NCI-H187 treated with DMSO at 0.1 percent for 48 hours (cell line): ENCODE data around the gene LRRC2.
"Not testable (repeated sequence)": the region's sequence is repeated elsewhere in the genome, so short reads cannot be mapped to it uniquely, and the experiment has no call there.

Experiments
- DNase-seq: peaks from one replicate; lab custom pipeline; 2025; lab: John Stamatoyannopoulos, UW

The LRRC2 gene

DNA sequence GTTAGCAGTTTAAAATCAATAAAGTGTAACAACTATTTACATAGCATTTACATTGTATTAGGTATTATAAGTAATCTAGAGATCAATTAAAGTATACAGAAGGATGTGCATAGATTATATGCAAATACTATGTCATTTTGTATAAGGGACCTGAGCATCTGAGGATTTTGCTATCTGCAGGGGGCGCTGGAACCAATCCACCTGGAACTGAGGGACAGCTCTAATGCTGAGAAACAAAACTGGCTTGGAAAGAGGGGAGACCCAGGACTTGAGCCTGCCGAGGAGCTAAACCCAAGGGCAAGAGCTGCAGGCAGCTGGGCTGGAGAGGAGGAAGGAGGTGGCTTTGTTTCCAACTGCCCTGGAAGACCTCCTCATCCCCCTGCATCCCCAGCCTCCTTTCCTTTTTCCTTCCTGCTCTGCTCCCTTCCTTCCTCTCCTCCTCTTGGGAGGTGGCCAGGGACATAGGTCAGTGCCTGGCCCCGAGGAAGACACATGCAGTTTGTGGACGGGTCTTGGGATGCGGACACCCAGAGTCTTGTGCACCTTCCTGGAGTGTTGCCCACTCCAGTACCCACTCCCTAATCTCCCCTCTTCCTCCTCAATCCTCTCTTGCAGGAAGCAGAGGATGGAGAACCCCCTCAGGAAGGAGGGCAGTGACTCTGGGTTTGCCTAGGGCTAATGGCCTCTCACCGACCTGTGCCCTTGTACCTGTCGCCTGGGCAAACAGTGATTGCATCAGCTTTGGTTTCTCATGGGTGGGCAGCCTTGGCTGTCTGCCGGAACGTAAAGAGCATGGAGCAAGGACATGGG lies 69.2 kb downstream of the LRRC2 start:
- no peak for DNase-seq

DNA sequence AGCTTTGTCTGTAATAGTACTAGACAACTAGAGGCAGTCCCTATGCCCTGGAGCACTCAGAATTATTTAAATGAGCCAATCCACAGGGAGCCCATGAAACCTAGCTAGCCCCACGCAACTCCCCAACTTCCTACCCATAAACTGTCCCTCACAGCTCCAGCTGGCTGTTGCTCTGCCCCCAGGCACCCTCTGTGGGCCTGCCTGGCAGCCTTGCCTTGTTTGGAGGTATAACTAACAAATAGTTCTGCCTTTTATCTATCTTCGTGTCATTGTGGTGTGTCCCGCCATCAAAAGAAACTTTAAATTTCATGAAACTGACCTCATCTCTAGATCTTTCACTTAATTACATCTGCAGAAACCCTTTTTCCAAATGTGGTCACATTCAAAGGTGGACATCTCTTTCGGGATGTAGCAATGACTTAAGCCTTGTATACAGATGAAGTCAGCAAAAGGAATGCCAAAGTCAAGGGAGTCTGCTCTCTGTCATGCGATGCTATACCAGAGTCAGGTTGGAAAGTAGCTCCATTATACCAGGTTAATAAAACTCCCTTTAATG lies 70.1 kb downstream of the LRRC2 start:
- no peak for DNase-seq

DNA sequence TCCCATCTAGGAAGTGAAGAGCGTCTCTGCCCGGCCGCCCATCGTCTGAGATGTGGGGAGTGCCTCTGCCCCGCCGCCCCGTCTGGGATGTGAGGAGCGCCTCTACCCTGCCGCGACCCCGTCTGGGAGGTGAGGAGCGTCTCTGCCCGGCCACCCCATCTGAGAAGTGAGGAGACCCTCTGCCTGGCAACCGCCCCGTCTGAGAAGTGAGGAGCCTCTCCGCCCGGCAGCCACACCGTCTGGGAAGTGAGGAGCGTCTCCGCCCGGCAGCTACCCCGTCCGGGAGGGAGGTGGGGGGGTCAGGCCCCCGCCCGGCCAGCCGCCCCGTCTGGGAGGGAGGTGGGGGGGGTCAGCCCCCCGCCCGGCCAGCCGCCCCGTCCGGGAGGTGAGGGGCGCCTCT lies 71.6 kb downstream of the LRRC2 start:
- DNase-seq = not testable (repeated sequence)

DNA sequence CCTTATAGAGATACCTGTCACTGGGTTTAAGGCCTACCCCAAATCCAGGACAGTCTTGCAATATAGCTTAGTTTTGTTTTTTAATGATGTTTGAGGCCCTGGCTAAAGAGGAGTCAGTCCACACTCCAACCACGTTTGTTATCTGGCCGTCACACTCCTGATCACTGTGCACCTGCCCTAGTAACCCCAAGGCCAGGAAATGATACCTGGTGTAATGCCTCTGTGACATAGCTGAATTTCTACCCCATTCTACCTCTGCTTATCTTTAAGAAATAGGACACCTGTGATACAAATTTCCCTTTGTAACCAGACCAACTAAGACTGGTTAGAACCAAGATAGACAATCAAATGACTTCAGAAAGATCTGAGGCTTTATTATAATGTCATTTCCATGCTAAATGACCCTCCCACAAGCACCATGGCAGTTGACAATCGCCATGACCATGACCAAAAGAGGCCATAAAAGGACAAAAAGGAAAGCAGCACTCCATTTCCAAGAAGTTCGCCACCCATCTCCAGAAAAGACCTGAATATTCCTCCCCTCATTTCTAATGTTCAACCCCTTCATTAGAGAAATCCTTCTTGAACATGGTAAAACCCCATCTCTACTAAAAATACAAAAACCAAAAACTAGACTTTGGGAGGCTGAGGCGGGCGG lies 73.1 kb downstream of the LRRC2 start:
- no peak for DNase-seq

DNA sequence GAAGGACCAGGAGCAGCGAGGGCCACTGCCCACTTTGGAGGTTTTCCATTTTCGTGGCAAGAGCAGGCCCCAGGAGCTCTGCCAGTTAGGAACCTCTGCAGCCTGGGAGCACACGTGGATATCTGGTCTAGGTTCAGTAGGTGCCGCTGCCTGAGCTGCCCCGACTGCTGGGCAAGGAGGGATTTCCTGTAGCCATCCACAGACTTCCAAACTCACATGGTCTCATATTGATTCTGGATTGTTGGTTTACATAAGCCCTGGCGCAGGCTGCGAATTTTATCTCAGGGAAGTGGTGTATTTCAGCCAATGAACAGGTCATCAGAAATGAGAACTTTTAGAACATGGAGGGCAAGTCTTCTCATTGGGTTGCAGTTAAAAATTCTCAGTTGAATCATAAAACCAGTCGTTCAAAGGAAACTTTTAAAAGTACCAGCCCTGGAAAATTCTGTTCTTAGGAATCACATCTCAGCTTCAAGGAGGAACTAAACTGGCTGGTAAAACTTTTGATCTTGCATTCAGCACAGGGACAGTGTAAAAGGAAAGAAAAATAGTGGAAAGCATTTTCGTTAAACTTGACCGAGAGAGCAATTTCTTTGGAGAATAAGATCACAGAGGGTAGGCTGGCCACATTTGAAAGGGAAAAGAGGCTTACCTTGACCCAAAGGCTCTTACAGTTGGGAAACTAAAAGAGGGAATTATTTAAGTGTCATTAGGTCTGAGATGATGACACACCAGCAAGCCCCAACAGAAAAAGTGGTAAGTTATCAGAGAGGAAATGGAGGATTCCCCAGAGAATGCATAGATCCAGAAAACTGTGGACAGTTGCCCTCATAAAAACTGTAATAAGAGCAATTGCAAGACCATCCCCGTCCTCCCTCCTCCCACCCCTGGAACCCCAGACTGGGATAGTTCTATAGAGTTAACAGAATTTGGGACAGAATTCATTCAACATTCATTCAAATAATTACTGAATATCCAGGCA lies 74.7 kb downstream of the LRRC2 start:
- no peak for DNase-seq

DNA sequence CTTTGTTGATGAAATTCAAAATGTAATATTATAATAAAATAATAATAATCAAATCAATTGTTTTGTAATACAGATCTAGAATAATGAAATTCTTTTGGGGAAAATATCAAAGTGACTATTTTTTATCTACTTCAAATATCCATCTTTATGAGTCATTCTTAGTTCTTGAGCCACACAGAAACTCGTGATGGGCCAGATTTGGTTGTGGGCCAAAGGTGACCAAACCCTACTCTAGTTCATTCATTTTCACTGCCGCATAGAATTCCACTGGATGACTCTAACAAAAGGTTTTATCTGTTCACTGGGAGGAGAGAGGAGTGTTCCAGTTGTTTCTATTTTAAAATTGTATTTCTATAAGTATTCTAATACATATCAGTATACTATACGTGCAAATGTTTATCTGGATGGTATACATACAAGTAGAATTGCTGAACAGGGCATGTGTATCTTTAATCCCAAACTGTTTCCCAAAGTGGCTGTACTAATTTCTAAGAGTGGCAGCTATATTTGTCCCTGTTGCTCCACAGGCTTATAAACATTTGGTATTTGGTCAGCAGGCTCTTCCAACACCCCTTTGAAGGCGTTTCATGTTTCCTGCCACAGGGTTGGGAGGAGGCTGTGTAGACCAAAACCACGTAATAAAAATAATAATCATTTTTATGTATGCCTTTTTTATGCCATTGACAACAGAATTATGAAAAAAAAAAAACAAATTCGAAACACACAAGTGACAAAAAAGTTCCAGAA lies 75.6 kb downstream of the LRRC2 start:
- no peak for DNase-seq

DNA sequence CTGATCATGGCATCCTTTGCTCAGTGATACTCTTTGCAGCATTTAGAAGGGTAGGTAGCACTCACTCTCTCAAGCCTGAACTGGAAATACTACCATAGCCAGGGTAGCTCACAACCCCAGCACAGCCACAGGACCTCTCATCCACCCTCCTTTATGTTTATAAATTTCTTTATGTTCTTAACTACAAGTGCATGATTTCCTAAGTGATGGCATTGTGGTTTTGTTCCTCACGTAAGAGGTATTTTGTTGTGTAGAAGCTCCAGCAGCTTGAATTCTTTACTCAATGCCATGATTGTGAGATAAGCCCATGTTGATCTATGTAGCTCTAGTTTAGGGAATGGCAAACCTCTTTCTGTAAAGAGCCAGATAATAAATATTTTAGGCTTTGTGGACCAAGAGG lies 76.2 kb downstream of the LRRC2 start:
- no peak for DNase-seq

DNA sequence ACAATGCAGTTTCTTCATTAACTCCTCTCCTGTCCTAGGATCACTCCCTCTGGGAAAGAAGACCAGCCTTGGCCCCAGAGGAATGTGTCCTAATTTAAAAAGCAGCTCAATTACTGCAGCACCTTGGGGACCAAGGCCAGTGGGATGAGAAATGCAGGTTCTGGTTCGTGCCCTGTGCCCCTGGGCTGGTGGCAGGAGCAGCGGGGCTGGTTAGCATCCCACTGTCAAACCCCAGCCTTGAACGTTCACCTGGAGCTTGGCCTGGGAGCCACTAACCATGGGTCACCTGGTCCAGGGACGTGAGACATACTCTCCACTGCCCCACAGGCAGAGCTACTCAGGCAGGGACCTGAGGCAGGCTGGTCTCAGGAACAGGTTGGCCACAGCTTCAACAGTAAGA lies 76.7 kb downstream of the LRRC2 start:
- DNase-seq = no peak

DNA sequence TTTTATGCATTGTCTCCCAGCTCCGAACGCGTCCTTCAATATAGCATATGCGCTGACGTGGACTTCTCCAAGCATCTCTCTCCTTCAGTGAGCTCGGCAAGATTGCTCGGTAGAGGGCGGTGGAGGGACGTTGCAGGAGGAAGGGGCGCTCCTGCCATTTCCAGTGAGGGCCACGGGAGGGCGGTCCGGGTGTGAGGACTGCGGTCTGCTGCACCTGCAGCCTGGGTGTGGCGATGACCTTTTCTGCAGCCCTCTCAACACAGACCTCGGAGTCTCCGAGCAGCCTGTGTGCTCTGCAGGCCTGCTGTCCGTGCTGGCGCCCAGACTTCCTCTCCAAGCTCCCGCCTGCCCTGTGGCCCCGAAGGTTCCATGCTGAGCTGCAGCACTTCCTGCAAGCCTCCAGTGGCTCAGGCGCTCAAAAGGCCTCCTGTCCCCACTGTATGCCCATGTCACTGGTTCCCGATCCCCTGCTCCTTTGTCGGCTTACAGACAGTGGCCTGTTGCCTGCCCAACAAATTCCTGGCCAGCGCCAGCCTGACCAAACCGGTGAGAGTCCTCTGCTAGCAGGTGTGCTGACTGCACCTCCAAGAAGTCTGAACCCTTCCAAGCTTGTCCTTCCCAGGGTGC lies 77.3 kb downstream of the LRRC2 start:
- DNase-seq = peak; percentile 13

DNA sequence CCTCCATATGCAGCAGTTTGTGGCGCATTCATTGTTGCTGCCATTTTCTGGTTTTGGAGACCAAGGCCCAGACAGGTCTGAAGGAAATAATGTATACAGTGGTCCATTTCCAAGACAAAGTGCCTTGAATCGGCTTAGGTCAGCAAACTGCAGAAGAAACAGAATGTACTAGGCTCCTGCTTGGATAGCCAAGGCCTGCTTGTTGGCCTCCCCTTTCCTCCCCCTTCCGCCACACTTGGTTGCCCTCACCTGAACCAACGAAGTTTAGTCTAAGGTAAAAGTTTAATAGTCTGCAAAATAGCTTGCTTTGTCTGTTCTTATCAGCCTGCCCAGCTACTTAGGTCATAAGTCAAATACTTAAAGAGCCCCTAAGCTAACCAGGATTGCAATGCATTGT lies 80.3 kb downstream of the LRRC2 start:
- DNase-seq = no peak

DNA sequence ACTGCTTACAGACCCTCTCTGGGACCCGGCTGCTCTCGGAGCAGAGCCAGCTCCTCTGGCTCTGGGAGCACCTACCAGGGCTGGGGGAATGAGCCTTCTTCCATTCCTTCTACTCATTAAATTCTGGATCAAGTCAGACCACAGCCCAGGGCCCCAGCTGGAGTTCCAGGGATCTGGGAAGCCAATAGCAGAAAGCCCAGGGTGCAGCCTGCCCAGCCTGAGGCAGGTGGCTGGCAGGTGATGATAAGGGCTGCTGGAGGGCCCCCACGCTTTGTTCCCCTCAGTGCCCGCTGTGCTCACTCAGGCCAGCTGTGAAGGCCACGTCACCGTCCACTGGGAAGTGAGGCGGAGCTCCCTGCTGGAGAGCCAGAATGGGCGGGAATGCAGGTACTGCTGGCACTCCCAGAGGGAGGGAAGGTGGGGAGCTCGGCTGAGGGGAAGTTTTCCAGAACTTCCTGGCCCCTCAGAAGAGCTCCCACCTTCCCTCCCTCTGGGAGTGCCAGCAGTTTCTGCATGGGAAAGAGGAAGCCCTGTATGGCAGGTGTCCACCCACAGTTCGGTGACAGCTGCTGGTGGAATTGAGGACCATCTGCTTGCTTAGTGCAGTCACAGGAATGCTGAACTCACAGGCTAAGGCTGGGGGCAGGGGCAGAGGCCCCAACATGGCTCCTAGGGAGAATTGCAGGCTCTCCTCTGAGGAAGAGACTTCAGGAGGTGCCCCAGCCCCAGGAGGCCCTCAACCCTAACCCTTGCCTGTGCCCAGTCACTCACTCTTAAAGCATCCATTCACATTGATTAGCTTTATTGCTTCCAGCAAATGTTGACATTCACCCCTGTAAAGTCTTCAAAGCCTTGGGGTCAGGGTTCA lies 81.0 kb downstream of the LRRC2 start:
- no peak for DNase-seq

DNA sequence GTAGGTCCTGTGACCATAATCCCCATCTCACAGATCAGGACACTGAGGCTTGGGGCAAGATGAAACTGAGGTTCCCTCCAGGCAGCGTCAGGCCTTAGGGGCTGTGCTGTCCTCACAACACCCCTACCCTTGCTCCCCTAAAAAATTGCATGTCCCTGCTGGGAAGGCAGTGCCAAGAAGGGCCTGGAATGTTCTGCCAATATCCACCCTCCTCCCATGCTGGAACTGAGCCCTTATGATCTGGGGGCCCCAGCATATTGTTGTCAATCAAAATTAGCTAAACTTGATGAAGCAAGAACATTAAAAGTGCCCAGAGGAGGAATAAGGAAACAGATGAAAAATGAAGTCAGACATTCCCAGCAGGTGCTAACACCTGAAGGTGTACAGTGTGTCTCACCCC lies 81.7 kb downstream of the LRRC2 start:
- DNase-seq = no peak

DNA sequence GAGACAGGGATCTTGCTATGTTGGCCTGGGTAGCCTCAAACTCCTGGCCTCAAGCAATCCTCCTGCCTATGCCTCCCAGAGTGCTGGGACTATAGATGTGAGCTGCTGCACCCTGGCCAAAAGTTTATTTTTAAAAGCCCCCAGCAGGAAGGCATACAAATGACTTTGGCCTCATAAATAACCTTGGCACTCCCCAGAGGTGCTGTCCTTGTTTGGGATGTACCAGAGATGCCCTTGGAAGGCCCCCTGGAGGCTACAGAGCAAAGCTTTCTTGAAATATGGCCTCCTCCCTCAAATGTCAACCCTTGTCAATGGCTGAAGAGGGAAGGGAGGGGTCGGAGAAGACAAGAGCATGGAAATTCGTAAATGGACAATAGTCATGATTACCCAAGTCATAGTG lies 82.3 kb downstream of the LRRC2 start:
- DNase-seq = no peak

DNA sequence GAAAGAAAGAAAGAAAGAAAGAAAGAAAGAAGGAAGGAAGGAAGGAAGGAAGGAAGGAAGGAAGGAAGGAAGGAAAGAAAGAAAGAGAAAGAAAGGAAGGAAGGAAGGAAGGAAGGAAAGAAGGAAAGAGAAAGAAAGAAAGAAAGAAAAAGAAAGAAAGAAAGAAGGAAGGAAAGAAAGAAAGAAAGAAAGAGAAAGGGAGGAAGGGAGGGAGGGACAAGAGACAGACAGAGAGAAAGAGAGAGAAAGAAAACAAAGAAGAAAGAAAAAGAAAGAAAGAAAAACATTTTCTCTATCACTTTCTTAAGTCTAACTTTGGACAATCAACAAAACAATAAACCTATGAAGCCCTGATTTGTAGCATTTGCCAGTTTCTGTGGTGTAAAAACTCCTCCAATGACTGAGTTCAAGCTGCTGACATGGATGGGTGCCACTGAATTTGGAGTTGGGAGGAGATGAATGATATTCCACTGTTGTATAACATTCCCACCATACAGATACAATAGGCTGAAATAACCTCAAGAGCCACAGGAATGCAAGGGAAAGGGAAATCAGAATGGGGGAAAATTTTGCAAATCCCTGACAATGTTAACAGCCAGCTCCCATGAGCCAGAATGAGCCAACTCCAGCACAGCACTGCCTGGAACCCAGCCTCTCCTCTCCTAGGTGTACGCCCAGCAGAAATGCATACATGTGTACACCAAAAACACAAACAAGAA lies 83.3 kb downstream of the LRRC2 start:
- DNase-seq = no peak

DNA sequence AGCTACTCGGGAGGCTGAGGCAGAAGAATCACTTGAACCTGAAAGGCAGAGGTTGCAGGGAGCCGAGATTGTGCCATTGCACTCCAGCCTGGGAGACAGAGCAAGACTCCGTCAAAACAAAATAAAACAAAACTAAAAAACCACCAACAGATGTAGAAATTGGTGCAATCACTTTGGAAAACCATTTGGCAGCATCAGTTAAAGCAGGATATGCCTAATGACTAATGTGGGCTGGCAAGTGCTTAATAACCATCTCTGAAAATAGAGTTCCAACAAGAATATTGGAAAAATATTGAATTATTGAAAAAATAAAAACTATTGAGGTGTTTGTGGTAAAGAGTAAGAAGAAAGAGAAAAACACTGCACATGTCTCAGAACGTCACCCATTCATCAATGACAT lies 84.5 kb downstream of the LRRC2 start:
- no peak for DNase-seq

DNA sequence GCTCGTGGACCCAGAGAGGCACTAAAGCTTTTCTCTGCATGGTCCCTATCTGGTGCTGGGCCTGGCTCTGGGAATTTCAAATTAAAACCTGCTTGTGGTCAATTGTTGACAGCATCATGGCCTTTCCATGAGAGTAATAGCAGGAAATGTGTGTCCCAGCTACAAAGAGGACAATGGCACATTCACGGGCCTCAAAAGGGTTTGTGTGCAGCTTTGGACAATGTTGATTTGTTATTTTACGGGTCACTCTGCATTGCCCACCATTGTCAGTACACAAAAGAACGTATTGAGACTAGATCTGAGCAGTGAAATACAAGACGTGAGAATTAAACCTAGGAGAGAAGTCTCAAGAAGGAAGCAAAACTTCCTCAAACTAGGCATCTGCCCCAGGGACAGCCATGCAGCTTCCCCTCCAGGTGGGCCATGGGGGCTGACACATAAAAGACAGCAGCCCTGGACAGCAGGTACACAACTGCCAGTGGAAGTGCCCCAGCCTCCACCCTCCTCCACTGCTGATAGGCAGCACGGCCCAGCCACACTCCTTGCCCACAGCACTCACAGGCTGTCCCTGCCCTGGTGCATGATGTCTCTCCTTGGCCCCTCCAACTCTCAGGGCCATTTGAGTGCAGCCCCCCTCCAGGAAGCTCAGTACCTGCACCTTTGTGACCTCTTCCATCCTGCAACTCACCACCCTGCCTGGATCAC lies 85.5 kb downstream of the LRRC2 start:
- no peak for DNase-seq

DNA sequence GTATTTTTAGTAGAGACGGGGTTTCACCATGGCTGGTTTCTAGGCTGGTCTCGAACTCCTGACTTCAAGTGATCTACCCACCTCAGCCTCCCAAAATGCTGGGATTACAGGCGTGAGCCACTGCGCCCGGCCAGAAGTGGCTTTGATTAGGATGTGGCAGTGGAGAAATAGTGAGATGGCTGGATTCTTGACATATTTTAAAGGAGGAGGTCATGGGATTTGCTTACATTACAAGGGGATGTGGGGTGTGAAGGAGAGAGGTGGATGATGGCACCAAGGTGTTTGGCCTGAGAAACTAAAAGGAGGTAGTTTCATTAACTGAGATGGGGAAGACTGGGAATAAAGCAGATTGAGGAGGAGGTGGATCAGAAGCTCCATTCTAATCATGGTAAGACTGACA lies 86.4 kb downstream of the LRRC2 start:
- no peak for DNase-seq

DNA sequence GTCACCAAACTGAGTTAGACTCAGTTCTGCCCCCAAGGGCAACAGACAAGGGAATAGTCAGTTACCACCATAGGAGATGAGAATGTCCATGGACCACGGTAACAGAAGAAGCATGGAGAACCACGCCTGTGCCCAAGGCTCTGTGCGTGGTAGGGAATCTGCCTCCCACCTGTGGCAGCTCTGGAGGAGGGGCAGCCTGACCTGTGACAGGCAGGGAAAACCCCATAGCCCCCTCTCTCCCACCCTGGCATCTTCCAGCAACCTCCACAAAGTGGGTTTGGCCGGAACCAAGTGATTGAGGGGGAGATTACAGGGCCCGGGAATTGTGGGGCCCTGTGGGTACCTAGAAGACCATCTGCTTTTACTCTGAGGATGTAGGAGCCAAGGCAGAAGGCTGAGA lies 87.1 kb downstream of the LRRC2 start:
- no peak for DNase-seq

DNA sequence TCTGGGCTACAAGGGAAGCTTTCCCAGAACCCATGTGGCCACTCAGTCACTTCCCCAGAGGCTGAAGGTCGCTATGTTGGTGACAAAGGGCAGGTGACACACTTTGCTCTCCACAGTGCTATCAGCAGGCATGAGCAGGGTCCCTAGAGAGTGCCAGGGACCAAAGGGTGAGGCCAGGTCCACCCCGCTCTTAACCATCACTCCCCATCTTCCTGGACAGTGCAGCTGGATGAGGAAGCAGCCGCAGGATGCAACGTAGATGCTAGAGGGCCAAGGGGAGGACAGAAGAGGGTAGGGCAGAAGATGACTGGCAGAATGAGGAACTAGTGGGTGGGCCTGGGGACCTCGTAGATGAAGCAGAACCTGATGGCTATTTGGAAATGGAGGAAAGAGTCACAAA lies 87.8 kb downstream of the LRRC2 start:
- DNase-seq = no peak
